ENCODE data around the gene YIPF4. TPM values are rescaled to one million over a fixed set of nuclear protein-coding genes. Genes with fewer than 3 reads are reported as not detected.
"Not testable (repeated sequence)": the region's sequence is repeated elsewhere in the genome, so short reads cannot be mapped to it uniquely, and the experiment has no call there.

YIPF4 gene
- total RNA-seq, 1 donor from 2014 or later = 52.3 TPM

GRCh38 chr2:32363597-32363996 is 85.9 kb downstream of the YIPF4 start:
- H3K9me3 Mint-ChIP-seq (ENCODE audit: unreplicated experiment) = no peaks in the 10 kb centered on the region
- FAIRE-seq = no peak

GRCh38 chr2:32364290-32364689 is 86.6 kb downstream of the YIPF4 start:
- not testable (repeated sequence) for H3K27ac Mint-ChIP-seq (ENCODE audit: unreplicated experiment); FAIRE-seq

More at GRCh38 chr2:32363597-32363996, 85.9 kb downstream of the YIPF4 start:
- Mint-ChIP-seq H3K27ac (ENCODE audit: unreplicated experiment) (no peak overlapping the region), H3K4me1 (ENCODE audit: low read depth, unreplicated experiment) (peaks cover 20% of the 10 kb centered on the region), H3K27me3 (ENCODE audit: low read depth, unreplicated experiment) (no peaks in the 10 kb centered on the region), H3K36me3 (ENCODE audit: low read depth, unreplicated experiment) (peaks cover 9% of the 10 kb centered on the region), H3K4me3 (ENCODE audit: unreplicated experiment) (no peak overlapping the region)
- Histone ChIP-seq H3K4me2 (ENCODE audit: low read length) (no peak overlapping the region), H3K36me3 (ENCODE audit: insufficient read depth, low read length) (no peaks in the 10 kb centered on the region), H3K27ac (ENCODE audit: low read depth, low read length) (no peak overlapping the region), H3K4me3 (ENCODE audit: insufficient read depth, low read depth, low read length) (no peak overlapping the region), H3K4me1 (ENCODE audit: insufficient read depth, low read length) (peaks cover 5% of the 10 kb centered on the region), H4K20me1 (ENCODE audit: insufficient read depth, low read length) (peaks cover 94% of the 10 kb centered on the region), H3K27me3 (ENCODE audit: insufficient read depth, low read length) (no peaks in the 10 kb centered on the region), H3K9me3 (ENCODE audit: insufficient read depth, low read depth, low read length) (no peaks in the 10 kb centered on the region), H3K9ac (ENCODE audit: low read length) (no peak overlapping the region), H3K79me2 (ENCODE audit: insufficient read depth, low read length) (peaks cover 100% of the 10 kb centered on the region), H2AFZ (ENCODE audit: low read depth, low read length) (no peak overlapping the region)
- DNase-seq (ENCODE audit: low read depth) = no peak
- TF ChIP-seq EZH2 (IDR thresholded peaks at IDR 0.05; ENCODE audit: insufficient read depth, low read length) (no peak), CTCF (IDR thresholded peaks at IDR 0.05; ENCODE audit: insufficient read depth, low read depth, low read length) (no peak)

GRCh38 chr2:32365679-32366078 is 88.0 kb downstream of the YIPF4 start:
- FAIRE-seq; H3K27ac Mint-ChIP-seq (ENCODE audit: unreplicated experiment); DNase-seq (ENCODE audit: low read depth); H3K27me3 ChIP-seq (ENCODE audit: insufficient read depth, low read length); H3K9ac ChIP-seq (ENCODE audit: low read length); H3K27me3 Mint-ChIP-seq (ENCODE audit: low read depth, unreplicated experiment); H3K27ac ChIP-seq (ENCODE audit: low read depth, low read length); H3K4me2 ChIP-seq (ENCODE audit: low read length); H3K4me3 Mint-ChIP-seq (ENCODE audit: unreplicated experiment); H3K4me1 Mint-ChIP-seq (ENCODE audit: low read depth, unreplicated experiment); H3K36me3 Mint-ChIP-seq (ENCODE audit: low read depth, unreplicated experiment); H3K4me3 ChIP-seq (ENCODE audit: insufficient read depth, low read depth, low read length); H3K9me3 ChIP-seq (ENCODE audit: insufficient read depth, low read depth, low read length); H3K36me3 ChIP-seq (ENCODE audit: insufficient read depth, low read length); H3K4me1 ChIP-seq (ENCODE audit: insufficient read depth, low read length); H2AFZ ChIP-seq (ENCODE audit: low read depth, low read length); H3K9me3 Mint-ChIP-seq (ENCODE audit: unreplicated experiment): not testable (repeated sequence)
- H4K20me1 ChIP-seq (ENCODE audit: insufficient read depth, low read length) = peaks cover 92% of the 10 kb centered on the region
- peaks cover 100% of the 10 kb centered on the region for H3K79me2 ChIP-seq (ENCODE audit: insufficient read depth, low read length)

More at GRCh38 chr2:32364290-32364689, 86.6 kb downstream of the YIPF4 start:
- not testable (repeated sequence) for H3K9me3 ChIP-seq (ENCODE audit: insufficient read depth, low read depth, low read length); H3K36me3 ChIP-seq (ENCODE audit: insufficient read depth, low read length); H3K4me3 Mint-ChIP-seq (ENCODE audit: unreplicated experiment); H3K27me3 Mint-ChIP-seq (ENCODE audit: low read depth, unreplicated experiment); H3K4me2 ChIP-seq (ENCODE audit: low read length); H3K27ac ChIP-seq (ENCODE audit: low read depth, low read length); H3K4me1 ChIP-seq (ENCODE audit: insufficient read depth, low read length); H3K4me3 ChIP-seq (ENCODE audit: insufficient read depth, low read depth, low read length); H3K9me3 Mint-ChIP-seq (ENCODE audit: unreplicated experiment); H3K9ac ChIP-seq (ENCODE audit: low read length); H3K27me3 ChIP-seq (ENCODE audit: insufficient read depth, low read length); DNase-seq (ENCODE audit: low read depth); H2AFZ ChIP-seq (ENCODE audit: low read depth, low read length); H3K36me3 Mint-ChIP-seq (ENCODE audit: low read depth, unreplicated experiment)
- Histone ChIP-seq H3K79me2 (ENCODE audit: insufficient read depth, low read length) (peaks cover 100% of the 10 kb centered on the region), H4K20me1 (ENCODE audit: insufficient read depth, low read length) (peaks cover 94% of the 10 kb centered on the region)
- peaks cover 14% of the 10 kb centered on the region for H3K4me1 Mint-ChIP-seq (ENCODE audit: low read depth, unreplicated experiment)

Other genes with a start within 250 kb of the YIPF4 start
- gene DPY30, start 238.1 kb upstream of the YIPF4 start, total RNA-seq = 63.7 and 71.1 TPM in 2 replicates
- 18.0 and 19.6 TPM in 2 replicates for gene SPAST, start 214.3 kb upstream of the YIPF4 start, total RNA-seq
- 29.6 and 30.4 TPM in 2 replicates for gene SLC30A6, start 112.0 kb upstream of the YIPF4 start, total RNA-seq
- gene NLRC4, start 13.0 kb upstream of the YIPF4 start, total RNA-seq = not detected in 2 replicates
- gene BIRC6, start 79.1 kb downstream of the YIPF4 start, total RNA-seq = 81.0 and 86.1 TPM in 2 replicates